PC-9 (cell line): Measurements from ENCODE around the gene TNFRSF14. TPM values are rescaled to one million over a fixed set of nuclear protein-coding genes. Genes with fewer than 3 reads are reported as not detected.

Experiments
- BruUV-seq: library from RNA; stranded (reverse); fragments of 400-500 nt; replicated peaks from 2 replicates; lab custom pipeline; 2021; lab: Mats Ljungman, UMichigan
- CTCF ChIA-PET: fragments of 300-600 bp; sonication (Branson Sonifier 250); formaldehyde crosslinking; loops from one replicate; lab custom pipeline; 2022; ENCODE audit warnings: antibody characterized with exemption; lab: Charles Lee
- POLR2A ChIA-PET: fragments of 300-600 bp; sonication (Branson Sonifier 250); formaldehyde crosslinking; loops from one replicate; lab custom pipeline; 2022; ENCODE audit warnings: antibody characterized with exemption; ENCODE audit not compliant: unreplicated experiment; lab: Charles Lee
- DNase-seq, 2 experiments: peaks; one replicate each; pipeline versions ENCODE4 v3.0.0 to v3.0.0-alpha.2; 2015 to 2022; ENCODE audit warnings: mixed read lengths in 1 of 2
- H2AFZ ChIP-seq: fragments of 200-600 bp; sonication (generic); 2 replicates; pipeline ENCODE4 v1.8.1; 2017; ENCODE audit warnings: antibody characterized with exemption
- H3F3A ChIP-seq: fragments of 200-600 bp; sonication (generic); 2 replicates; pipeline ENCODE4 v1.8.1; 2017; ENCODE audit warnings: antibody characterized with exemption, mild to moderate bottlenecking, low read depth; ENCODE audit not compliant: insufficient read depth
- H3K27ac ChIP-seq: fragments of 200-600 bp; sonication (generic); 2 replicates; pipeline ENCODE4 v1.6.1; 2016; ENCODE audit warnings: mixed run types
- H3K27me3 ChIP-seq: fragments of 200-600 bp; sonication (generic); 2 replicates; pipeline ENCODE4 v1.6.1; 2016; ENCODE audit warnings: low read depth, mixed run types; ENCODE audit not compliant: insufficient read depth
- H3K36me3 ChIP-seq: fragments of 200-600 bp; sonication (generic); 2 replicates; pipeline ENCODE4 v1.6.1; 2016; ENCODE audit warnings: low read depth, mixed run types
- H3K4me1 ChIP-seq: fragments of 200-600 bp; sonication (generic); replicated peaks from 2 replicates; pipeline ENCODE4 v1.6.1; 2016; ENCODE audit warnings: mixed run types; ENCODE audit not compliant: insufficient read depth
- H3K4me2 ChIP-seq: fragments of 200-600 bp; sonication (generic); 2 replicates; pipeline ENCODE4 v1.6.1; 2017; ENCODE audit warnings: mixed run types
- H3K4me3 ChIP-seq: fragments of 200-600 bp; sonication (generic); 2 replicates; pipeline ENCODE4 v1.6.1; 2016; ENCODE audit warnings: mixed run types
- H3K79me2 ChIP-seq: fragments of 200-600 bp; sonication (generic); 2 replicates; pipeline ENCODE4 v1.6.1; 2017; ENCODE audit warnings: low read depth, mixed run types
- H3K9me2 ChIP-seq: fragments of 200-600 bp; sonication (generic); 2 replicates; pipeline ENCODE4 v1.8.1; 2017; ENCODE audit warnings: mild to moderate bottlenecking; ENCODE audit not compliant: insufficient read depth
- H3K9me3 ChIP-seq: fragments of 200-600 bp; sonication (generic); 2 replicates; pipeline ENCODE4 v1.8.1; 2016; ENCODE audit warnings: low read depth; ENCODE audit not compliant: insufficient read depth
- H4K20me1 ChIP-seq: fragments of 200-600 bp; sonication (generic); 2 replicates; pipeline ENCODE4 v1.8.1; 2017; ENCODE audit not compliant: insufficient read depth
- EZH2 ChIP-seq: fragments of 200-600 bp; sonication (generic); IDR thresholded peaks from 2 replicates; pipeline ENCODE4 v1.8.0; 2017; ENCODE audit warnings: antibody characterized with exemption, low read depth
- intact Hi-C: fragments of 100-400 bp; cut with micrococcal nuclease; formaldehyde crosslinking; loops from one replicate; pipeline ENCODE4 v1.10.0; 2022; ENCODE audit not compliant: unreplicated experiment
- total RNA-seq: library from RNA; stranded (reverse); gene quantifications from 2 replicates; pipeline ENCODE4 v1.2.3, GENCODE V29; 2021
- TF ChIP-seq, protein P1 (sequence below): fragments of 200-600 bp; sonication (generic); conservative IDR thresholded peaks from 2 replicates; pipeline ENCODE4 v1.6.1; 2017; ENCODE audit warnings: mixed run types, antibody characterized with exemption, mild to moderate bottlenecking, moderate library complexity

Gene TNFRSF14
- total RNA-seq, 1 experiment from 2014 or later, result 9.9 TPM

GRCh38 chr1:2561898-2562895 is 6.0 kb downstream of the TNFRSF14 start:
- H3K27me3 ChIP-seq, result peaks cover 21% of the 10 kb centered on the region
- no peaks in the 10 kb centered on the region for H3K4me1 ChIP-seq
- no peaks in the 10 kb centered on the region for H3K9me2 ChIP-seq
- no peaks in the 10 kb centered on the region for H4K20me1 ChIP-seq
- DNase-seq, result no peak
- H3K4me3 ChIP-seq, result no peak overlapping the region
- H3K4me2 ChIP-seq, result no peak overlapping the region
- H3K79me2 ChIP-seq, result no peaks in the 10 kb centered on the region
- intact Hi-C loops, result no loop called here
- no peaks in the 10 kb centered on the region for H3F3A ChIP-seq
- TF ChIP-seq EZH2, result no peak
- TF ChIP-seq, protein P1, sequence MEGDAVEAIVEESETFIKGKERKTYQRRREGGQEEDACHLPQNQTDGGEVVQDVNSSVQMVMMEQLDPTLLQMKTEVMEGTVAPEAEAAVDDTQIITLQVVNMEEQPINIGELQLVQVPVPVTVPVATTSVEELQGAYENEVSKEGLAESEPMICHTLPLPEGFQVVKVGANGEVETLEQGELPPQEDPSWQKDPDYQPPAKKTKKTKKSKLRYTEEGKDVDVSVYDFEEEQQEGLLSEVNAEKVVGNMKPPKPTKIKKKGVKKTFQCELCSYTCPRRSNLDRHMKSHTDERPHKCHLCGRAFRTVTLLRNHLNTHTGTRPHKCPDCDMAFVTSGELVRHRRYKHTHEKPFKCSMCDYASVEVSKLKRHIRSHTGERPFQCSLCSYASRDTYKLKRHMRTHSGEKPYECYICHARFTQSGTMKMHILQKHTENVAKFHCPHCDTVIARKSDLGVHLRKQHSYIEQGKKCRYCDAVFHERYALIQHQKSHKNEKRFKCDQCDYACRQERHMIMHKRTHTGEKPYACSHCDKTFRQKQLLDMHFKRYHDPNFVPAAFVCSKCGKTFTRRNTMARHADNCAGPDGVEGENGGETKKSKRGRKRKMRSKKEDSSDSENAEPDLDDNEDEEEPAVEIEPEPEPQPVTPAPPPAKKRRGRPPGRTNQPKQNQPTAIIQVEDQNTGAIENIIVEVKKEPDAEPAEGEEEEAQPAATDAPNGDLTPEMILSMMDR, result peak; percentile 59
- H2AFZ ChIP-seq, result no peak overlapping the region
- POLR2A ChIA-PET, result no interaction called here
- no TSS peak for BruUV-seq
- CTCF ChIA-PET, result no interaction called here
- H3K9me3 ChIP-seq, result no peaks in the 10 kb centered on the region
- H3K27ac ChIP-seq, result no peak overlapping the region
- no peaks in the 10 kb centered on the region for H3K36me3 ChIP-seq

DNA sequence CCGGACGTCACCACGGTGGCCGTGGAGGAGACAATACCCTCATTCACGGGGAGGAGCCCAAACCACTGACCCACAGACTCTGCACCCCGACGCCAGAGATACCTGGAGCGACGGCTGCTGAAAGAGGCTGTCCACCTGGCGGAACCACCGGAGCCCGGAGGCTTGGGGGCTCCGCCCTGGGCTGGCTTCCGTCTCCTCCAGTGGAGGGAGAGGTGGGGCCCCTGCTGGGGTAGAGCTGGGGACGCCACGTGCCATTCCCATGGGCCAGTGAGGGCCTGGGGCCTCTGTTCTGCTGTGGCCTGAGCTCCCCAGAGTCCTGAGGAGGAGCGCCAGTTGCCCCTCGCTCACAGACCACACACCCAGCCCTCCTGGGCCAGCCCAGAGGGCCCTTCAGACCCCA is 7.0 kb downstream of the TNFRSF14 start:
- H3K9me3 ChIP-seq, result no peaks in the 10 kb centered on the region
- H3K27me3 ChIP-seq, result peaks cover 26% of the 10 kb centered on the region
- no peaks in the 10 kb centered on the region for H3K4me1 ChIP-seq
- no peak overlapping the region for H2AFZ ChIP-seq
- CTCF ChIA-PET, result no interaction called here
- no TSS peak for BruUV-seq
- intact Hi-C loops, result no loop called here
- no peak for TF ChIP-seq EZH2
- TF ChIP-seq, protein P1, result no peak
- POLR2A ChIA-PET, result no interaction called here
- H3K27ac ChIP-seq, result no peak overlapping the region
- H3F3A ChIP-seq, result no peaks in the 10 kb centered on the region
- no peaks in the 10 kb centered on the region for H3K79me2 ChIP-seq
- no peak overlapping the region for H3K4me2 ChIP-seq
- no peaks in the 10 kb centered on the region for H3K9me2 ChIP-seq
- H3K36me3 ChIP-seq, result no peaks in the 10 kb centered on the region
- H3K4me3 ChIP-seq, result no peak overlapping the region
- DNase-seq, result no peak
- no peaks in the 10 kb centered on the region for H4K20me1 ChIP-seq

- no peaks in the 10 kb centered on the region for H4K20me1 ChIP-seq
- no peak overlapping the region for H2AFZ ChIP-seq
- no peaks in the 10 kb centered on the region for H3K36me3 ChIP-seq
- no peak overlapping the region for H3K4me3 ChIP-seq
- no peaks in the 10 kb centered on the region for H3K4me1 ChIP-seq
- POLR2A ChIA-PET, result no interaction called here
- CTCF ChIA-PET, result no interaction called here
- H3K27me3 ChIP-seq, result peaks cover 30% of the 10 kb centered on the region
- H3F3A ChIP-seq, result no peaks in the 10 kb centered on the region
- no peaks in the 10 kb centered on the region for H3K9me2 ChIP-seq
- intact Hi-C loops, result no loop called here
- H3K79me2 ChIP-seq, result no peaks in the 10 kb centered on the region
- BruUV-seq, result no TSS peak
- DNase-seq, result no peak
- no peak overlapping the region for H3K4me2 ChIP-seq
- H3K9me3 ChIP-seq, result no peaks in the 10 kb centered on the region
- no peak overlapping the region for H3K27ac ChIP-seq
- TF ChIP-seq, protein P1, result no peak
Observed at GRCh38 chr1:2564006-2564814, 8.0 kb downstream of the TNFRSF14 start.
